Endothelial cell of umbilical vein (primary cell): ENCODE measurements around the gene ANP32E. TPM values are rescaled to one million over a fixed set of nuclear protein-coding genes. Genes with fewer than 3 reads are reported as not detected.

Source experiments
- BruUV-seq: library from RNA; stranded (reverse); fragments of 400-500 nt; replicated peaks from 2 replicates; lab custom pipeline; 2021; lab: Mats Ljungman, UMichigan
- CTCF ChIA-PET: fragments of 300-600, 350-600 bp; sonication (Branson Sonifier 250); formaldehyde crosslinking; loops from one replicate; lab custom pipeline; 2021; ENCODE audit warnings: antibody characterized with exemption, inconsistent platforms; lab: Charles Lee
- POLR2A ChIA-PET: fragments of 300-600, 350-600 bp; sonication (Branson Sonifier 250); formaldehyde crosslinking; loops from one replicate; lab custom pipeline; 2021; ENCODE audit warnings: antibody characterized with exemption, inconsistent platforms; lab: Charles Lee
- DNase-seq: peaks from one replicate; pipeline ENCODE4 v3.0.0-alpha.2; 2011; ENCODE audit warnings: low read depth, low spot score
- FAIRE-seq: peaks from 2 replicates; lab custom pipeline; 2011; peaks lifted over from hg19 to GRCh38; lab: Jason Lieb, UNC
- H2AFZ ChIP-seq: 2 replicates; pipeline ENCODE4 v1.6.0; 2012; ENCODE audit warnings: low read depth, low read length, control low read depth, inconsistent platforms
- H3K27ac ChIP-seq: 2 replicates; pipeline ENCODE4 v1.5.1; 2011; ENCODE audit warnings: low read depth, mild to moderate bottlenecking, control low read depth, low read length, moderate library complexity; ENCODE audit not compliant: insufficient read depth
- H3K27me3 ChIP-seq, 2 experiments: 2 replicates each; pipeline versions ENCODE4 v1.6.0 to v1.6.1; 2011; ENCODE audit warnings: low read length in 2 of 2, mixed read lengths in 1 of 2; ENCODE audit not compliant: control insufficient read depth in 2 of 2, insufficient read depth in 2 of 2
- H3K36me3 ChIP-seq, 2 experiments: 2 replicates in 1 of 2; 3 replicates in 1 of 2; pipeline ENCODE4 v1.5.1; 2011; ENCODE audit warnings: low read length in 2 of 2, mild to moderate bottlenecking in 1 of 2, moderate library complexity in 1 of 2; ENCODE audit not compliant: control insufficient read depth in 2 of 2, insufficient read depth in 2 of 2; ENCODE audit errors: extremely low read depth in 1 of 2
- H3K4me1 ChIP-seq: 3 replicates; pipeline ENCODE4 v1.5.1; 2011; ENCODE audit warnings: mild to moderate bottlenecking, low read length; ENCODE audit not compliant: control insufficient read depth, insufficient read depth; ENCODE audit errors: extremely low read depth
- H3K4me2 ChIP-seq: 2 replicates; pipeline ENCODE4 v1.6.1; 2011; ENCODE audit warnings: low read length, control low read depth, mixed read lengths; ENCODE audit not compliant: insufficient read depth
- H3K4me3 ChIP-seq, 3 experiments: fragments of 200-600 bp in 1 of 3; sonication (generic), shearing (Covaris generic) in 1 of 3; replicated peaks in 1 of 3; 2 replicates each; pipeline ENCODE4 v1.5.1; 2011 to 2016; ENCODE audit warnings: control low read depth in 3 of 3, low read length in 3 of 3, mild to moderate bottlenecking in 2 of 3, inconsistent platforms in 1 of 3, low read depth in 1 of 3, moderate library complexity in 1 of 3; ENCODE audit not compliant: insufficient read depth in 1 of 3
- H3K79me2 ChIP-seq: 2 replicates; pipeline ENCODE4 v1.6.0; 2012; ENCODE audit warnings: low read length, inconsistent platforms; ENCODE audit not compliant: control insufficient read depth, insufficient read depth
- H3K9ac ChIP-seq: replicated peaks from 2 replicates; pipeline ENCODE3; 2011; ENCODE audit warnings: low read length, control low read depth; ENCODE audit not compliant: insufficient read depth; ENCODE audit errors: extremely low read depth
- H3K9me1 ChIP-seq: replicated peaks from 3 replicates; pipeline ENCODE4 v1.6.0; 2011; ENCODE audit warnings: mild to moderate bottlenecking, low read length; ENCODE audit not compliant: control insufficient read depth, insufficient read depth; ENCODE audit errors: extremely low read depth
- H3K9me3 ChIP-seq: replicated peaks from 2 replicates; pipeline ENCODE4 v1.5.1; 2012; ENCODE audit warnings: low read length, inconsistent platforms; ENCODE audit not compliant: control insufficient read depth, insufficient read depth
- H4K20me1 ChIP-seq: replicated peaks from 2 replicates; pipeline ENCODE3; 2011; ENCODE audit warnings: mild to moderate bottlenecking, low read length; ENCODE audit not compliant: control insufficient read depth, insufficient read depth; ENCODE audit errors: extremely low read depth
- EZH2 ChIP-seq: IDR thresholded peaks from 2 replicates; pipeline ENCODE4 v1.6.1; 2012; ENCODE audit warnings: borderline replicate concordance, low read depth, mild to moderate bottlenecking, moderate library complexity, low read length, inconsistent platforms; ENCODE audit not compliant: severe bottlenecking
- FOS ChIP-seq: IDR thresholded peaks from 2 replicates; pipeline ENCODE4 v1.6.1; 2011; ENCODE audit warnings: mild to moderate bottlenecking, low read length, moderate library complexity, borderline replicate concordance; ENCODE audit not compliant: insufficient read depth
- GATA2 ChIP-seq: IDR thresholded peaks from 2 replicates; pipeline ENCODE4 v1.7.0; 2011; ENCODE audit warnings: low read depth, mild to moderate bottlenecking, moderate library complexity, mixed read lengths, low read length; ENCODE audit not compliant: insufficient read length, insufficient read depth
- JUN ChIP-seq: IDR thresholded peaks from 2 replicates; pipeline ENCODE4 v1.6.1; 2011; ENCODE audit warnings: borderline replicate concordance, low read depth; ENCODE audit not compliant: insufficient read length, insufficient read depth
- MAX ChIP-seq: IDR thresholded peaks from 2 replicates; pipeline ENCODE4 v1.6.1; 2011; ENCODE audit not compliant: insufficient read depth, insufficient read length
- MYC ChIP-seq: IDR thresholded peaks from one replicate; pipeline ENCODE4 v1.6.1; 2011; ENCODE audit warnings: mild to moderate bottlenecking, low read depth, low read length
- POLR2A ChIP-seq: IDR thresholded peaks from 2 replicates; pipeline ENCODE4 v1.6.1; 2012; ENCODE audit warnings: low read depth, mild to moderate bottlenecking, control low read depth, low read length
- POLR2AphosphoS5 ChIP-seq: IDR thresholded peaks from 2 replicates; pipeline ENCODE4 v1.6.1; 2012; ENCODE audit warnings: low read depth, mild to moderate bottlenecking, control low read depth, low read length, moderate library complexity; ENCODE audit not compliant: insufficient read depth
- dilution Hi-C: fragments of 300-500 bp; cut with MboI; formaldehyde crosslinking; loops from one replicate; pipeline ENCODE4 v1.15.0; 2019; ENCODE audit warnings: low sequenced_read_pairs; ENCODE audit not compliant: extremely low pct_ligation_motif_present
- intact Hi-C: fragments of 100-400 bp; cut with micrococcal nuclease; formaldehyde crosslinking; loops from one replicate; pipeline ENCODE4 v1.10.0; 2022
- polyA plus RNA-seq, 4 experiments: library from polyadenylated mRNA; depleted of rRNA in 3 of 4; stranded (reverse) in 3 of 4; unstranded in 1 of 4; fragments of >200 nt; gene quantifications; 2 replicates each; pipeline versions ENCODE4 v1.2.1 to v1.2.3, GENCODE V29; 2011 to 2012; ENCODE audit warnings: missing spikeins in 1 of 4
- total RNA-seq: library from RNA; stranded (reverse); gene quantifications from 2 replicates; pipeline ENCODE4 v1.2.3, GENCODE V29; 2021
- TF ChIP-seq, protein P1 (sequence below), 2 donors: IDR thresholded peaks; 1 replicate in 1 of 2; 2 replicates in 1 of 2; pipeline ENCODE4 v1.5.1; 2011; ENCODE audit warnings: low read length in 2 of 2, mild to moderate bottlenecking in 2 of 2, moderate library complexity in 2 of 2, control low read depth in 1 of 2, inconsistent platforms in 1 of 2, low read depth in 1 of 2; ENCODE audit not compliant: insufficient read depth in 1 of 2; ENCODE audit errors: extremely low read depth in 1 of 2

Gene ANP32E
- total and polyA plus RNA-seq, 2 donors (not counting 3 experiments of a cell fraction or from before 2014, with no cell fraction given), result 6.8 to 53.4 TPM

DNA sequence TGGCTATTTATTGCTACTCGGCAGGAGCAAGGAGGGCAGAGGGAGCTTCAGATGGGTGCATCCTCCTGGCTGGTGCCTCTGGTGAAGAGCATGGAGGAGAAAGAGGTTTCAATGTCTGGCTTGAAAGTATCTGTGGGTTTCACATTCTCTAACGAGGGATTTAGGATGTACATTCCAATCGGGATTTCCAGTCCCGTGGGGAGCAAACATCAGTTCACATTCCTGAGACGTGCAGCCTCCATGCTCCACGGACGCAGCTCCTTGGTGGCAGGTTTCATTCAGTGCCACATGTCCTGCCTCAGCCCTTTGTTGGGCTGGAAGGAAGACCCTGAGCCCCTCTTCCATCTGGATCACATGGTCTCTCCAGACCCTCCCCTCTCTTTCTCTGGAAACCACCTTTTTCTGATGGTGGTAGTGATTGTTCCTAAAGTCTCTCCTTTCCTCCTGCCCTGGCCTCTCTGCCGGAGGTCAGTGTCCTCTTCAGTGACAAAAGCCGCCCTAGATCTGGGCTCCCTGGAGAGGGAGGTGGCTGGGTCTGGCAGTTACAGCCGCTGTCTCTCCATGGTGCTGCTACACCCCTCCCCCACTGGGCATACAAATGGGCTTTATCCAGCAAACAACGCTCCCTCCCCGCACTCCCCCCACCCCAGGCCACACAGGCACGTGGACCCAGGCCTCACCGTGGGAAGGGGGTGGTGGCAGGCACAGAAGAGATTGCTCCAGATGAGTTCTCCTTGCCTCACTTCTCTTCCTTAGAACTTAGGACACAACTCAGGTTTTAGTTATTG, 20.8 kb upstream of the ANP32E start:
- Histone ChIP-seq H3K9ac (no peak overlapping the region), H3K36me3 (no peaks in the 10 kb centered on the region), H3K79me2 (no peaks in the 10 kb centered on the region), H3K4me1 (peaks cover 7% of the 10 kb centered on the region), H3K27ac (no peak overlapping the region), H3K9me3 (no peaks in the 10 kb centered on the region), H2AFZ (peak overlapping the region; percentile 0), H3K4me2 (peak overlapping the region; percentile 44), H4K20me1 (no peaks in the 10 kb centered on the region), H3K27me3 (peaks cover 15 to 27% of the 10 kb centered on the region in 2 experiments), H3K9me1 (no peaks in the 10 kb centered on the region), H3K4me3 (no peak overlapping the region)
- POLR2A ChIA-PET, result no interaction called here
- CTCF ChIA-PET, result interaction anchor here (0.9 to 13.2 kb wide), 31 partner anchors 8 to 750 kb away, joined by 3 to 466 read pairs (median 4); partner anchors contain the start of genes APH1A, C1orf54, CIART and FALEC
- FAIRE-seq (no peak), DNase-seq (no peak)
- dilution Hi-C loops (no loop called here), intact Hi-C loops (loop anchor here (1.0 to 5.0 kb wide), 2 partner anchors 13 to 666 kb away; partner anchors contain the start of gene APH1A)
- no TSS peak for BruUV-seq
- TF ChIP-seq MYC (no peak), FOS (no peak), EZH2 (no peak), POLR2A (no peak), JUN (no peak), MAX (no peak), GATA2 (no peak), POLR2AphosphoS5 (no peak)
- TF ChIP-seq, protein P1, sequence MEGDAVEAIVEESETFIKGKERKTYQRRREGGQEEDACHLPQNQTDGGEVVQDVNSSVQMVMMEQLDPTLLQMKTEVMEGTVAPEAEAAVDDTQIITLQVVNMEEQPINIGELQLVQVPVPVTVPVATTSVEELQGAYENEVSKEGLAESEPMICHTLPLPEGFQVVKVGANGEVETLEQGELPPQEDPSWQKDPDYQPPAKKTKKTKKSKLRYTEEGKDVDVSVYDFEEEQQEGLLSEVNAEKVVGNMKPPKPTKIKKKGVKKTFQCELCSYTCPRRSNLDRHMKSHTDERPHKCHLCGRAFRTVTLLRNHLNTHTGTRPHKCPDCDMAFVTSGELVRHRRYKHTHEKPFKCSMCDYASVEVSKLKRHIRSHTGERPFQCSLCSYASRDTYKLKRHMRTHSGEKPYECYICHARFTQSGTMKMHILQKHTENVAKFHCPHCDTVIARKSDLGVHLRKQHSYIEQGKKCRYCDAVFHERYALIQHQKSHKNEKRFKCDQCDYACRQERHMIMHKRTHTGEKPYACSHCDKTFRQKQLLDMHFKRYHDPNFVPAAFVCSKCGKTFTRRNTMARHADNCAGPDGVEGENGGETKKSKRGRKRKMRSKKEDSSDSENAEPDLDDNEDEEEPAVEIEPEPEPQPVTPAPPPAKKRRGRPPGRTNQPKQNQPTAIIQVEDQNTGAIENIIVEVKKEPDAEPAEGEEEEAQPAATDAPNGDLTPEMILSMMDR (IDR thresholded peaks at IDR 0.05; ENCODE audit: extremely low read depth in 1 of 2, insufficient read depth in 1 of 2, low read depth in 1 of 2, low read length in 2 of 2), result no peak
